A673 (cell line): ENCODE measurements around the gene ILDR1.

ENCODE experiments used
- CTCF ChIP-seq: fragments of 300-800, 200-600 bp; sonication (generic); conservative IDR thresholded peaks from 2 replicates; pipeline ENCODE4 v1.5.1; 2017; ENCODE audit warnings: low read depth, mild to moderate bottlenecking, antibody characterized with exemption, low read length, moderate library complexity, mixed read lengths
- EZH2 ChIP-seq: fragments of 200-600 bp; sonication (generic); IDR thresholded peaks from 2 replicates; pipeline ENCODE4 v1.6.1; 2017; ENCODE audit warnings: borderline replicate concordance, low read depth, mild to moderate bottlenecking, mixed read lengths, antibody characterized with exemption, low read length; ENCODE audit not compliant: poor library complexity, severe bottlenecking

DNA sequence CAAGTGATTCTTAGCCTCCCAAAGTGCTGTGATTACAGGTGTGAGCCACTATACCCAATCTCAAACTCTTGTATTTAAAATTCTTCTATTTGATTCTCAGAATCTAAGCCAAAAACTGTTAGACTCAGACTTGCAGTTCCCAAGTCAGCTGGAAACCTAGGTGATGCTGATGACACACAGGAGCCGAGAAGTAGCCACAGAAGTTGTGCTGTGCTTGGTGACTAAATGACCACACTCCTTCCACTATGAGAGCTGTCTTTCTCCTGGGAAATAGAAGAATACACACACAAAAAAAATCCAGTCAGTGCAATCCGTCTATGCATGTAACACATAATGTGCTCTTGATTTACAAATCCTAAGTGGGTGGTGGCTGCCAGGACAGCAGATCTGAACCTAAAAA, 33.9 kb downstream of the ILDR1 start:
- TF ChIP-seq CTCF (no peak), EZH2 (no peak)
